ENCODE data around the gene PDE4D.
"Not testable (repeated sequence)": the region's sequence is repeated elsewhere in the genome, so short reads cannot be mapped to it uniquely, and the experiment has no call there.

Gene PDE4D

DNA sequence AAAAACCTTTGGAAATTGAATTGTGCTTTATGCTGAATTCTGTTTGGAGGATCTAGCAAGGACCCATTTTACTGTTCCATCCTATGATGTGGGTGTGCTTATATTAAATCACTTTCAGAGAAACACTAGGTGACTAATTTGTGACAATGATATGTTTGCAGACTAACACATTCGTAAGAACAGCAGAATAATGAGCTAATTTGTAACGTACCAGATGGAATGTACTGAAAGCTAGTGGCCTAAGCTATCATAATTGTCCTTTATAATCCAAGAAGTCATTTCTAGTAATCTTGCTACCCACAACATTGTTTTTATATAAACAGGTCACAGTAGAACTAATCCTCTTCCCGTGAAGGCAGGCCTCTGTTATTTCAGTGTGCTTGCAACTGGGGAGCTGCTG is 292.5 kb downstream of the PDE4D start:
- DNase-seq = no peak

DNA sequence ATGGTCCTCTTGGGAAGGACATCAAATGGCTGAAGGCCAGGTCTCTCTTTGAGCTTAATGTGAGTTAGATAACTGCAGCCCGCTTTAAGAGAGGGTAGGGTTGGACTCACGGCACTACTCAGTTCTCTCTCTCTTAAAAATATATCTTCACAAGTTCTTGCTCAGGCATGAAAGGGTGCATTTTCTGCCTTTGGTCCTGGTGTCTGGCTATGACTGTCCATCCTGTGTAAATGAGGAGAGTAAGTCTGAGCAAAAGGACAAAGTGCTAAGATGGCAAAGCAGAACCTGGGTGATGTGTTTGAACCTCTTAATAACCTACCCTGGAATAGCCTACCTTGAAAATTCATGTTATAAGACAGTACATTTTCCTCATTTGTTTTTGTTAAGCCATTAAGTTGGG is 293.4 kb downstream of the PDE4D start:
- no peak for DNase-seq

DNA sequence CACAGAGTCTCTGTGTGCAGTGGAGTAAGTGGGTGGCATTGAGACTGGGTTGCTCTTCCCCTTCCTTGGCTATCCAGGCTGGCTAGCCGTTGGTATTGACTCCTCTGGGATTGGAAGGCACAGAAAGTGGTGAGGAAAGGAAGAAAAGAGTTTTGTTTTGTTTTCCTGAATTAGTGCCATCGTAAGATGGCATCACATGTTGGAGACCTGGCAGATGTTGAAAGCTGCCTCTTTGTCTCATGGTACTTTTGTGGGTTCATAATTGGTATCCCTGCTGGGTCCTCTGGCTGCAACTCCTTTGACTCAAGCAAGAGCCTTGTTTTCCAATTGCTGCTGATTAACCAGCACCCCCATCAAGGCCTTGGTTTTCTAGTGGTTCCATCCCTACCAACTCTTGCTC is 293.8 kb downstream of the PDE4D start:
- no peak for DNase-seq

DNA sequence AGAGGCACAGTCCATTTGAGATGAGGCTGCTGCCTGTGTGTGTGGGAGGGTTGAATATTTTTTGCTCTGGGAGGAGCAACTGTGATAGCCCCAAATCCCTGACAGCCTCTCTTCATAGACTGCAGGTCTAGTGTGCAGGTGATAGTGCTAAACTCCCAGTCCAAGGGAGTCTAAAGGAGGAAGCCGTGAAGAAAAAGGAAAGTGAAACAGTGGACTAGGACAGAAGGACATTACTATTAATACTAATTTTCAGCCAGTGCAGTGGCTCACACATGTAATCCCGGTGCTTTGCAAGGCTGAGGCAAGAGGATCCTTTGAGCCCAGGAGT is 295.0 kb downstream of the PDE4D start:
- DNase-seq = no peak

DNA sequence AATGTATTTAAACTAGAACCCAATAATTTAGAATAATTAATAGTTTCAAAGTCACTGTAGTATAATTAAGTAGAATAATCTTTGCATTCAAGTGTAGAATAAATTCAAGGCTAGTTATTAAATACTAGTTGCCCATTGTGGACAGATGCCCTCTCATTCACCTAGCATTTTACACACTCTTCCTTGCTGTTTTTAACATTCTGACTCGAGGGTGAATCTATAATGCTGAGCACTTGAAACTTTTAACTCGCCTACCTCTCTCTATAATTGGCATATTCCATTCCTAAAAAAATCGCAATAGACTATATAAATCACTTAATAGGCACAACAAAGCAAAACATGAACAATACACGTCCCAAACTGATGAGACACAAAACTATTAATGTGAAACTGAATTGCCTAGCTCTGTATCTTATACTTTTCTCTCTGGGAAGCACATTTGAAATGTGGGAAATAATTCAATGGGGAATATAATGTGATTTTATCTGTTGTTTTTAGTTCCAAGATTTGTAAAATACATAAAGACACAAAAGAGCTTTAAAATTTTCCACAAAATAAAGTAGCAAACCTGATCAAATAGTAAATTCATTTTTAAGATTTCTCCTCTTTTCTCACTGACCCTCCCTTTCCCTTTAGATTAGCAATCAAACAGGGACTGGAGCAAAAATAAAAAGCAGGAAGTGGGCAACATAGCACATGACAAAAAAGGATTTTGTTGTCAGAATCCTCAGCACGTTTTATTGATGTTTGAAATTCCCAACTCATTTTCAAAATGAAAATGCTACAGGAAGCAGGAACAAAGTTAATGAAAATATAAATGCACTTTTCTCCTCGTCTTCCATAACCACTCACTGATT is 295.6 kb downstream of the PDE4D start:
- no peak for DNase-seq

DNA sequence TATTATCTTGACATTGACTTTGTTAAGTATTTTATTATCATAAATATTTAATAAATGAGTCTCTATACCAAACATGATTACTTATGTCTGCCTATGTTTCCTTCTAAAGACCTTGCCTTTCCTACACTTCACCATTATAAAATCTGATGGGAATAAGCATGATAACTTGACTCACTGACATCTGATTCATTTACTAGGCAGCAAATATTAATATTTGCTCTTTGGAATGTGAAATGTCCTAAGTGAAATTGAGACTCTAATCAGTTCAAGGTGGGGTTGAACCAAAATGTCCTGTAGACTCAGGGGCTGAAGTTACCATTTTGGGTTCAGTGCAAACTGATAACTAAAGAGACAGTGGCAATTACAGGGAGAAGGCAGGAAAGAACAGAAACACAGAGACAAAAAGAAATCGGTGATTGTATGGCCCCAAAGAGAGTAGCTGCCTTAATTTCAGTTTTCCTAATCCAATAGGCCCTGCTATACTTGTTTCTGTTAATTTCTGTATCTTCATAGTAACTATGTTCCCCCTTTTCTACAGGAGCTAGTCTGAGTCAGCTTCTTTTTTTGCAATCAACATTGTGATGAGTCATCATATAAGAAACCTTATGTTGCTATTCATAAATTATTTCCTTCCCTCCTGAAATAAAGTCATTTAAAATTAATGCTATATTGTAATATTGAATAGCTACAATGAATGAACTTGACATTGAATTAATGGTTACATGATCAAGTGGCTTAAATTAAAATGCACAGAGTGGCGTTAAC is 296.8 kb downstream of the PDE4D start:
- no peak for DNase-seq

DNA sequence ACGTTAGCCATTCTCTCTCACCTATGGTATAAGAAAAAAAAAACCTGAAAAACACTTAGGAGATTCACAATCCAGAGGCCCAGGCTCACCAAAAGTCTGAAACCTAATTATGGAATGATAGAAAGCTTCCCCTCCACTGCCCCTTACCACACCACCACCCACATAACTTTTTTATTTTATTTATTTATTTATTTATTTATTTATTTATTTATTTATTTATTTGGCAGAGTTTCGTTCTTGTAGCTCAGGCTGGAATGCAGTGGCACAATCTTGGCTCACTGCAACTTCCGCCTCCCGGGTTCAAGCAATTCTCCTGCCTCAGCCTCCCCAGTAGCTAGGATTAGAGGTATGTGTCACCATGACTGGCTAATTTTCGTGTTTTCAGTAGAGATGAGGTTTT is 299.4 kb downstream of the PDE4D start:
- not testable (repeated sequence) for DNase-seq

DNA sequence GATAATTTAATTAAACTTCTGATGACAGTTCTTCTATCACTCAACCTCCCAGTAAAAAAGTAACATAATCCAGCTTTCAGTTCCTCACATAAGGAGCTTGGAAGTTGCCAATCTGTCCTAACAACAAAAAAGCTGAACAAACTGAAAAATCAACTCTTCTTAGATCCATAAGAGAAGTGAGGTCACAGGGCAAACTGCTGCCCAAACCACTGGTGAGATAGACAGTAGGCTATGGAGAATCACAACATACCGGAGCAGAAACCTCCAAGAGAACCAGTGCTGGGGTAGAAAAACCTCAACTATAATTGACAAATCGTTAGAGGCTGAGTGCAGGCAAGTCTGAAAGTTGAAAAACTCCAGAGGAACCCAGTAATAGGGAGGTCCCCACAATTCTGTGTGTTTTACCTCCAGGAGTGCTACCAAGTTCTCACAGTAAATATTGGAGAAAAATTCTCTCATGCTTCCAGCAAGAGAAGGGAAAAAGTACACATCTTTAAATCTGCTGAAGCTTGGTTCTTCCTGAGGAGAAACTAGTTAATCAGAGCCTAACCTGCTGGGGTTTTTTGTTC is 300.0 kb downstream of the PDE4D start:
- DNase-seq = no peak

DNA sequence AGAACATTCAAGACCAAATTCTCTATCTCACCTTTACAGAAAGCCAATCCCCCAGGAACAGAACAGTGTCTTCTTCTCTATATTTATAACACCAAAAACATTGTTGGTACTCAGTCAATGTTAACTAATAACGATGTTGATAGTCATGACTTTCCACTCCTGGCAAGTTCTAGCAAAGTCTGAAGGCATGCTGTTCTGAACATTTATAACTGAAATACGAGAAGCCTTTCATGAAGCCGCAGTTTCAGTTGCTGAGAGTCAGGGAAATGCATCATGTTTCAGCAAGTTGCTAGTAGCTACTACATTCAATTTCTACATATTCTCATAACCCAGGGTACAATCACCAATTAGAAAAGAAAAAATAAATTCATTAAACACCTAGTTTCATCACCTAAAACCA is 301.4 kb downstream of the PDE4D start:
- DNase-seq = no peak

DNA sequence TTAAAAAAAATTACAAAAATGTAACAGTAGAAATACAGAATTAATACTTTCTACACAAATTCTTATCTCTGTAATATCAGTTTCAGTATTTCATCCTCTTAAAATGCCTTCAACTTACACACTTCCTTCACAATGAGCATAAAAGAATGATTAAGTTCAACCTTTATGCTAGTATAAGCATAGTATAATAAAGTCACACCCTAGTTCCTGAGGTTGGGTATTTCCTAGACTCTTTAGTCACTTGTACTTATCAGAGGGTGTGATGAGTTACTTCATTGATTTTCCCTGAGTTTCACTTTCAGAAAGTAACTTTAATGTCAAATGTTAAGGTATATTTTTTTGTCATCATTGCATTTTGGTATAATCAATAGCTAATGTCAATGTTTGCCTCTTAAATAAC is 302.4 kb downstream of the PDE4D start:
- DNase-seq = no peak

DNA sequence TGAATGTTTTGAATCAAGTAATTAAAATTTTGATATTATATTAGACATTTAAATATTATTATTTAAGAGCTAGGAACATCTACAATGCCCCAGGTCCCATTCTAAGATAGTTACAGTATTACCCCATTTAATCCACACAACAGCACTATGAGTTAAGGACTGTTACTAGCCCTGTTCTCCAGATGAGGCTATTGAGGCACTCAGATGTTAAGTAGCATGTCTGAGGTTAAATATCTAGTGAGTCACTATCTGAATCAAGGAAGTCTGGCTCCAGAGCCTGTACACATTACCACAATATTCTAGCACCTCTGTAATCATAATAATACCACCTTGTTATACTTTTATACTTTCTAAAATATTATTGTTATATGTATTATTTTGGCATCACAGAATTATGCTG is 304.6 kb downstream of the PDE4D start:
- no peak for DNase-seq

DNA sequence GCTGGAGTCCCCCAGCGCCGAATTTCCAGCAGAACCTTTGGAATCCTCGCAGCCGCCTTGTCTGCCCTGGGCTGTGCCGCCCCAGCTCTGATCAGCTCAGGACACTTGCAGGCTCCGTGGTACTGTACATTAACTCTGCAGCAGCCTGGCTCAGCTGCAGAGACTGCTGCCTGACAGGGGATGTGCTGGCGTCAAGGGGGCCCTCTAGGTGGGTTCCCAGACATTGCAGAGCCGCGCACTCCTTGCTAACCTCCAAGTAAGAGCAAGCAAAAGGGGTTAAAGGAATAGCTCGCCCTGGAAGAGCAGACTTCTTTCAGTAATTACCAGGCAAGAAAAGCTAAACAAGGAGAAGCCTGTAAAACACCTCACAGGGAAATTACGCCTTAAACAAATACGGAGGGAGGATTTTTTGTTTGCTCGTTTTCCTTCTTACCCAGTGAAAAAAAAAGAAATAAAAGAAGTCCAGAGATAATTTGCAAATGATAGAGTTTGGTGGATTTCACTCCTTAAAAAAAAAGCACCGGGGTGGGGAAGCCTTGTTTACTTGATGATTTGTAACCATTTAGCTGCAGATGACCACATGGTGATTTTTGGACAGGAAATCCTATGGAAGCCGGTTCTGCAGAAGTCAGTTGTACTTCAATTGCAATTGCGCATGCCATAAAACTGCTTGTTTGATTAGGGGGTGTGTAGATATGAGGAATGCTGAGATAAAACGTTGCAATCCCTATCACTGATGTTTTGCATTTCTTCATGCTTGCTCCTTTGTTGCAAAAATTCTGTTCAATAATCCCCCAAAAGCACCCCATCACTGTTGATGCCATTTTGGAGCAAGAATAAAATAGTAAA is 305.8 kb downstream of the PDE4D start:
- DNase-seq = no peak

DNA sequence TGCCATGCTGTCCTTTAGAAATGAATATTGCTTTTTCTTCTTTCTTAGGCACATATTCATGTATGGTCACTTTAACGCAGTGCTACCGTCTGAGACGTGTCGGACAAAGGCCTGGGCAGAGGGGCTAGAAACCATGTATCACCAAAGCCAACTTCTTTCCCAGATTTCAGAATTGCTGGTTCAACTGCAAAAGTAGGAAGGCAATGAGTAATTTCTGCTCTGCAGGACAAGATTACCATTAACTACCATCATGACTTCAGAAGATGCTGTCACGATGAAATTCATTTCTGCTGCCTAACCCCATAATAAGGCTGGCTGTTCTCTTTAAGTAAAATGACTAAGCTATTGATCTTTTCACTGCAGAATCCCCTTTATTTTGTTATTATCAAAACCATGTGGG is 306.7 kb downstream of the PDE4D start:
- no peak for DNase-seq

DNA sequence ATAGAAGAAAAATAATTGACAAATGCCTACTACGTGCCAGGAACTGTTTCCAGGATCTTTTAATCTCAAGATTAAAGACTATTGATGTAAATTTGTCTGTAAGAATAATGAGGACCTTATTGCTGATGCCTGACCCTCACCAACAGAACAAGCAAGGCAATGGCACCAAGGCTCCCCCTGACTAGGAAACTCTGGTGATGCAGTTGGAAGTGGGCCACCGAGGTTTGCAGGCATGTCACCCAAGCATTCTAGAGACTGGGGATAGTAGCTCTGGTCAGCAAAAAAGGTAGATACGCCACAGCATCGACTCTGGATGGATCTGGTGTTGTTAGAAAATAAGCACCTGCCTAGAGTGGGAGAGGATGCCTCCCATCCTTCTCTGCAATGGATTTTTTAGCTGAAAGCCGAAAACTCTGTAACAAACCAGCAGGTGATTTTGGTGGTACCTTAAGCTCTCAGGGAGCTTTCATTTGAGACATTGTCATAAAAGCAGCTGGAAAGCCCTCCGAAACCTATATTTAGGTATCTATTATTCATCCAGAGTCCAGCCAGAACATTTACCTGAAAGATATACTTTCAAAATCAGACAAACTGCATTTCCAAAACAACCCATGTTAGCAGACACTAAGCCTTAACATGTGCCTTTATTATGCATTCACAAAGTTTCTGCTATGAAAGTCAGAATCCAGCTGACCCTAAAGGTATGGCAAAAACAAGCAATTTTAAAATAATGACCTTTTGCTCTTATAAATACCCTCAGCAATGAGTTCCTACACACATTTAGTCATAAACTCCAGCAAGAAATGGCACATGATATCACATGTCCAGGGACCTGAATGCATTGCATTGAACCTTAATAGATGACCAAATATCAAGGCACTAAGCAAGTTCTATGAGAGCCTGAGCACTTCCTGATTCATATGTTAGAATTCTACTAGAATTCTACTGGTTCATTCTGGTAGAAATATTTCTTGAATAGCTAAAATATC is 308.4 kb downstream of the PDE4D start:
- no peak for DNase-seq

DNA sequence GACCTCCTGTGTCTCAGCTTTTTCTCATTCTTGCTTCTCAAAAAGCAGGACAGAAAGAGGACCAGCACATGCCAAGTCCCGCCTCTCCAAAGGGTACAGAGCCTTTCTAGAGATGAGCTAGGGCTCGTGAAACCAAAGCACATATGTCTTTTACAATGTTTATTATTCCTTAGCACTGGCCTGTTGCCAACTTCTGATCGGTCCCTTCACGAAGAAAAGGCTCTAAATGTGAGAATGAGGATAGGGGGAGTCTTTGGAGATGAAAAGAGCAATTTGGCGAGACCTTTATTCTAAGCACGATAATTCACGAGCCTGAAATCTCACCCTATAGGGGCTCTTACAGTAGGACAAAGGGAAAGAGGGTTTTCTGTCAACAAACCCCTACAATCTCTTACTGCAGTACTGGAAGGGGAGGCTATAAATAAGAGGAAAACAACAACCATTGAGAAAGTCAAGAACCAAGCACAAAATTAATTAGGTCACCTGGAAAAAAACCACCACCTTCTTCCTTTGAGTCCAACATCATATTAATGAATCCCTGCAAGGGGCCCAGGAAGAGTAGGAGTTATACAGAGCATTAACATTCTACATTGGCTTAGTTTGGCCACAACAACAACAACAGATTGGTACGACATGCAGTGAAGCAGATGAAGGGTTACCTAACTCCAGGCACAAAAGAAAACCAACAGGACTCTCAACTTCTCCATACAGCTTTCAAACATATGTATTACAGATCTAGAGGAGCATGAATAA is 309.5 kb downstream of the PDE4D start:
- DNase-seq = no peak

DNA sequence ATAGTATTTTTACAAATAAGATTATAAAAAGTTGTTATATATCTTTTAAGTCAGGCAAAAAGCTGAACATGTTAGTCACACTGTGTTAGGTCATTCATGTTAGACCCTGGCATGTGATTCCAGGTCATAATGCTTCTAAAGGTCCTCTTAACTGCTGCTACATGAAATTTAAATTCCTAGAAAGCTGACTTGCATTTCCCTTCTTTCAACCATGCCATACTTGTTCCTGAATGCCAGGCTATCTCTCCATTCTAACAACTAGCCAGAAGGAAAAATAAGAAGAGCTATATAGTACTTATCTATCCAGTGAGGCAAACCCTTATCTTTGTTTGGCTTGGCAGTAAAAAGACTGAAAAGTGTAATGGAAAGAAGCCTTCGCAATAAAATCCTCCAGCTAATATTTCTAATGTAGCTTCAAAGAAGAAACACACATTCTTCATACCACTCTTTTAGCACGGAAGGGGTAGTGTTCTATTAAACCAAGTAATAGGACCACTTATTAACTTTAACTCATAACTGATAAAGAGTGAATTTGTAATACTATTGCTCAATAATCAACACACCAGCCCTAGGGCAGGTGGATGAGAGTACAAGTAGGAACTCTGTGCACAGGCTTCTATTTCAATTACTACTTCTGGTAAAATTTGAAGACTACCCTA is 310.2 kb downstream of the PDE4D start:
- no peak for DNase-seq

DNA sequence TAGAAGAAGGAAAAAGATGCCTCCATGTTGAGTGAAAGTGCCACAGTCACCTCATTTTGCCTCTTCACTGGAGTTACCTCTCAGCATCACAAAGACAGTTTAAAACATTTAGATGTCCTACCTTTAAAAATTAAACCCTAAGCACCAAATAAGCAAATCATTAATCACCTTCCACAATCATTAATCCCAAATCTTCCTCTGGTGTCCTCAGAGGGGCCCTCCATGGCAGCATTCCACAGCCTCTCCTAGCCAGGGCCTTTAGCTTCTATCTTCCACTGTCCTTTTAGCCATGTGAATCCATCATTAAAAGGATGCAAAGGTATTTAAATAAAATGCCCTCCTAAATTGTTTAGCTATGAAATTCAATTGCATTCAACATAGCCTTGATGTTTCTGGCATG is 310.8 kb downstream of the PDE4D start:
- no peak for DNase-seq

DNA sequence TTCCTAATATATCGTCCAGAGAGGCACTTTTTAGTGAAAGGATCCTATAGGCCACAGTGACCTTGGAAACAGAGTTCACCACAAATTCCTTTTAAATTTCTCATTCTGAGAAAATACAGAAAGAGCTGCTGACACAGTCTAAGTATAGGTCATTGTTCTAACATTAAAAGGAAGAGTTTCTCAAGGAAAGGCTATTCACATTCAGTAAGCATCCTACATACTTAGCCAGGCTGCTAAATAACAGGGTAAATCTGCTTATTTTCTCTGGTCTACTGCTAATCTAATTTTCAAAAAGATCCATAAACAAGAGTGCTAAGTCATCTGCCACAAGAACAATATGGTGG is 313.7 kb downstream of the PDE4D start:
- no peak for DNase-seq

DNA sequence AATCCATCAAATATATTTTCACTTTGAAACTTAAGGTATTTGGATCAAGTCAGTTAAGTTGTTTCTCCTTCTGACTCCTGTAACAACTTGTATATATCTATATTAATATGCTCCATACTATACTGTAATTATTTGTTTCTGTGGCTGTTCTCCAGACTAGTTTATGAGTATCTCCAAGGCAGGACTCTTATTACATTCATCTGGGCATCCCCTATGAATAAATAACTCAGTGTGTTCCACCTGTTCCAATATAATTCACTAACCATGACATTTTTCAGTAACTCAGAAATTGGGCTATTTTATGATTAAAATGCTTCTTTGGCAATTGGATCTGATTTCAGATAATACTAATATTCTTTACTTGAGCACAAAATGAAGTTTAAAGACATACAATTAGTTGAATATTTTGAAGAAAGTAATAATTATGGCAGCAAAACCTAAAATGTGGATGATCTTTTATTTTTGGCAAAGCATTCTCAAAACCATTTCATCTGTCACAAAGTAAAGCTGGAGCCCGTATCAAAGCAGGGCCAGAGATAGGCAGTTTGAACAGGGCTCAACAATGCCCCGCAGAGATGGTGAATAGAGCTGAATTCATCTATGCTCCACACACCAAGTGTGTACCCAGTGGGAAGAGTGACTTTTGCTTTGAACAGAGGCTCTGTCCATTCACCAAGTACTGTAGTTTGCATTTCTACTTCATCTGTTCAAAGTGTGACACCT is 314.3 kb downstream of the PDE4D start:
- no peak for DNase-seq

DNA sequence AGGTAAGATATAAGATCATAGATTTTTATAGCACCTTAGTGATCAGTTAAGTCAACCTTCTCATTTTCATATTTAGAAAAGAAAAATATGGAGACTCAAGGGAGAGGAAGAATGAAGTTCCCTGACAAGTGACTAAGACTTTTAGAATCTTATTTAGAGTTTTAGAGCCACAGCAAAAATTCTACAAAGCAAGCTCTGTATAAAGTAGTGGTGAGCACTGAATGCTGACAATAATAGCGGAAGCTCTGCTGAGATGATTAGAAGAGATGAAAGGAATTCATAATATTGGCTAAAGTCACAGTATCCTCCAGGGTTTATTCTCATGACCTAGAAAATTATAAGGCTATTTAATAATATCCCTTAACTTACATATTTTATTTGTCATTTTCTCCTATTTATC is 316.0 kb downstream of the PDE4D start:
- DNase-seq = no peak

Measured in NCI-H2171 (cell line).